HepG2 (cell line): ENCODE results near the gene HMGB4.

Source experiments
- ZNF510 ChIP-seq: sonication (generic); formaldehyde crosslinking; IDR thresholded peaks from 2 replicates; pipeline ENCODE4 v1.4.0; 2020; ENCODE audit warnings: low read depth, mild to moderate bottlenecking, missing genetic modification reagents
- TF ChIP-seq, protein P1 (sequence below): sonication (generic); formaldehyde crosslinking; IDR thresholded peaks from 2 replicates; pipeline ENCODE4 v1.5.0; 2020; ENCODE audit warnings: mild to moderate bottlenecking, missing genetic modification reagents

DNA sequence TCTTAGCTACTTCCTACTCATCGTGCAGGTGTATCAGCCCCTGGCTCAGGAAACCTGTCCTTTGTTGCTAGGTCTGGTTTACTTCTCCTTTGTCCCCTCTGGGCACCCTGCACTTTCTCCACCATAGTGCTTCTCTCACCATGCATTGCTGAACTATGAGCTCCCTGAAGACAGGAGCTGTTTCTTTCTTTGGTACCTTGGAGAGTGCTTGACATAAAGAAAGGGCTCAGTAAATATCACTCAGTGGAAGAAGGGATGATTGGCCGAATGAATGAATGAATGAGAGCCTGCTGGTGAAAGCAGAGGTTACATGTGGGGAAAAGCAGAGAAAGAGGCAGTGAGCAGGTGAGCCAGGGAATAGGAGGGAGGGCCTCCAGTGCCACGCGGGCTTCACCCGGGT lies 9.8 kb upstream of the HMGB4 start:
- no peak for TF ChIP-seq ZNF510
- TF ChIP-seq, protein P1, sequence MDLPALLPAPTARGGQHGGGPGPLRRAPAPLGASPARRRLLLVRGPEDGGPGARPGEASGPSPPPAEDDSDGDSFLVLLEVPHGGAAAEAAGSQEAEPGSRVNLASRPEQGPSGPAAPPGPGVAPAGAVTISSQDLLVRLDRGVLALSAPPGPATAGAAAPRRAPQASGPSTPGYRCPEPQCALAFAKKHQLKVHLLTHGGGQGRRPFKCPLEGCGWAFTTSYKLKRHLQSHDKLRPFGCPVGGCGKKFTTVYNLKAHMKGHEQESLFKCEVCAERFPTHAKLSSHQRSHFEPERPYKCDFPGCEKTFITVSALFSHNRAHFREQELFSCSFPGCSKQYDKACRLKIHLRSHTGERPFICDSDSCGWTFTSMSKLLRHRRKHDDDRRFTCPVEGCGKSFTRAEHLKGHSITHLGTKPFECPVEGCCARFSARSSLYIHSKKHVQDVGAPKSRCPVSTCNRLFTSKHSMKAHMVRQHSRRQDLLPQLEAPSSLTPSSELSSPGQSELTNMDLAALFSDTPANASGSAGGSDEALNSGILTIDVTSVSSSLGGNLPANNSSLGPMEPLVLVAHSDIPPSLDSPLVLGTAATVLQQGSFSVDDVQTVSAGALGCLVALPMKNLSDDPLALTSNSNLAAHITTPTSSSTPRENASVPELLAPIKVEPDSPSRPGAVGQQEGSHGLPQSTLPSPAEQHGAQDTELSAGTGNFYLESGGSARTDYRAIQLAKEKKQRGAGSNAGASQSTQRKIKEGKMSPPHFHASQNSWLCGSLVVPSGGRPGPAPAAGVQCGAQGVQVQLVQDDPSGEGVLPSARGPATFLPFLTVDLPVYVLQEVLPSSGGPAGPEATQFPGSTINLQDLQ (CRISPR knock-in tag): no peak
